ENCODE results near the gene POU4F1.

DNA sequence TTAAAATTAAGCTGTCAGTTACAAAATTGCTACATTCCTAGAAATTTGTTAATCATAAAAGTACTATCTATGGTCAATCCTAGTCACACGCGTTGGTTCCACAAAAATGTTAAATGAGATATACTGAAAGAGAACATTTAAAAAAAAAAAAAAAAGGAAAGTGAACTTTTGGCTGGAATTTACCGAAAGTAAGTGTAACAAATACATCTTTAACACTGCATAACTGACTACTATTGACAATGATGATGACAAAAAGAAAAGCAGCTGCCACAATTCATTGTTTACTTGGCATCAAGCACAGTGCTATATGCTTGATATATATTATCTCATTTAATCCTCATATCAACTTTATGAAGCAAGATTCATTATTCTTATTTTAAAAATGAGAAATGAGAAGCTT, 19.8 kb upstream of the POU4F1 start:
- TF ChIP-seq POLR2A (IDR thresholded peaks at IDR 0.05), result no peak
- TF ChIP-seq, protein P1, sequence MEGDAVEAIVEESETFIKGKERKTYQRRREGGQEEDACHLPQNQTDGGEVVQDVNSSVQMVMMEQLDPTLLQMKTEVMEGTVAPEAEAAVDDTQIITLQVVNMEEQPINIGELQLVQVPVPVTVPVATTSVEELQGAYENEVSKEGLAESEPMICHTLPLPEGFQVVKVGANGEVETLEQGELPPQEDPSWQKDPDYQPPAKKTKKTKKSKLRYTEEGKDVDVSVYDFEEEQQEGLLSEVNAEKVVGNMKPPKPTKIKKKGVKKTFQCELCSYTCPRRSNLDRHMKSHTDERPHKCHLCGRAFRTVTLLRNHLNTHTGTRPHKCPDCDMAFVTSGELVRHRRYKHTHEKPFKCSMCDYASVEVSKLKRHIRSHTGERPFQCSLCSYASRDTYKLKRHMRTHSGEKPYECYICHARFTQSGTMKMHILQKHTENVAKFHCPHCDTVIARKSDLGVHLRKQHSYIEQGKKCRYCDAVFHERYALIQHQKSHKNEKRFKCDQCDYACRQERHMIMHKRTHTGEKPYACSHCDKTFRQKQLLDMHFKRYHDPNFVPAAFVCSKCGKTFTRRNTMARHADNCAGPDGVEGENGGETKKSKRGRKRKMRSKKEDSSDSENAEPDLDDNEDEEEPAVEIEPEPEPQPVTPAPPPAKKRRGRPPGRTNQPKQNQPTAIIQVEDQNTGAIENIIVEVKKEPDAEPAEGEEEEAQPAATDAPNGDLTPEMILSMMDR (IDR thresholded peaks at IDR 0.05), result no peak

Measured in right lobe of liver (tissue), 4 donors.